GM18858 (cell line): ENCODE measurements around the gene EHMT1.

Source experiments
- ATAC-seq: cut with Tn5 transposase; IDR thresholded peaks from one replicate; pipeline ENCODE4 v1.9.1; 2021; ENCODE audit not compliant: unreplicated experiment

EHMT1 gene

GRCh38 chr9:137690930-137691645 is 72.3 kb downstream of the EHMT1 start:
- no peak for ATAC-seq

GRCh38 chr9:137691646-137692351 is 73.0 kb downstream of the EHMT1 start:
- no peak for ATAC-seq

GRCh38 chr9:137694236-137694959 is 75.6 kb downstream of the EHMT1 start:
- ATAC-seq: no peak

- no peak for ATAC-seq
Measured at GRCh38 chr9:137694962-137695875, 76.4 kb downstream of the EHMT1 start.

- ATAC-seq: no peak
Measured at GRCh38 chr9:137696136-137696925, 77.5 kb downstream of the EHMT1 start.

GRCh38 chr9:137697193-137697592 is 78.4 kb downstream of the EHMT1 start:
- ATAC-seq: no peak

GRCh38 chr9:137697832-137698231 is 79.0 kb downstream of the EHMT1 start:
- ATAC-seq: no peak

- no peak for ATAC-seq
Measured at GRCh38 chr9:137700911-137701310, 82.1 kb downstream of the EHMT1 start.

- no peak for ATAC-seq
Measured at GRCh38 chr9:137702615-137703379, 84.0 kb downstream of the EHMT1 start.

- no peak for ATAC-seq
Measured at GRCh38 chr9:137703842-137704508, 85.2 kb downstream of the EHMT1 start.

GRCh38 chr9:137705443-137705863 is 86.6 kb downstream of the EHMT1 start:
- peak; percentile 69 for ATAC-seq

GRCh38 chr9:137705906-137706305 is 87.1 kb downstream of the EHMT1 start:
- ATAC-seq: no peak

GRCh38 chr9:137707361-137707760 is 88.6 kb downstream of the EHMT1 start:
- ATAC-seq: no peak

GRCh38 chr9:137708590-137709284 is 89.9 kb downstream of the EHMT1 start:
- no peak for ATAC-seq

- ATAC-seq: no peak
Measured at GRCh38 chr9:137709411-137710101, 90.8 kb downstream of the EHMT1 start.

GRCh38 chr9:137710704-137711103 is 91.9 kb downstream of the EHMT1 start:
- no peak for ATAC-seq

- ATAC-seq: no peak
Measured at GRCh38 chr9:137711678-137712105, 92.9 kb downstream of the EHMT1 start.
